HepG2 (cell line): Measurements from ENCODE around the gene MAN2C1. TPM values are rescaled to one million over a fixed set of nuclear protein-coding genes. Genes with fewer than 3 reads are reported as not detected.
A peak's percentile ranks its signal among the peaks of the same experiment; 100 is the strongest.

Experiments
- AGO2 ChIP-seq: fragments of 200-400 bp; formaldehyde crosslinking; optimal IDR thresholded peaks from 2 replicates; pipeline ENCODE3; 2017; ENCODE audit warnings: mild to moderate bottlenecking, low read depth, low read length, moderate library complexity
- BCL6 ChIP-seq: IDR thresholded peaks from 2 replicates; pipeline ENCODE4 v1.6.1; 2016; ENCODE audit warnings: missing genetic modification reagents, missing compliant biosample characterization
- FIP1L1 ChIP-seq: fragments of 200-400 bp; formaldehyde crosslinking; IDR thresholded peaks from 2 replicates; pipeline ENCODE4 v1.6.1; 2018; ENCODE audit warnings: low read depth, mild to moderate bottlenecking, low read length, moderate library complexity, borderline replicate concordance; ENCODE audit not compliant: insufficient read depth
- HMGXB4 ChIP-seq, 2 experiments: sonication (generic) in 1 of 2; formaldehyde crosslinking in 1 of 2; IDR thresholded peaks; 2 replicates each; pipeline versions ENCODE4 v1.4.0 to v1.6.1; 2018 to 2020; ENCODE audit warnings: missing genetic modification reagents in 2 of 2, borderline replicate concordance in 1 of 2, low read depth in 1 of 2, mild to moderate bottlenecking in 1 of 2, missing biosample characterization in 1 of 2
- JUN ChIP-seq: sonication (generic); formaldehyde crosslinking; IDR thresholded peaks from 2 replicates; pipeline ENCODE4 v1.4.0; 2020; ENCODE audit warnings: mild to moderate bottlenecking, missing genetic modification reagents
- MEIS2 ChIP-seq: sonication (generic); formaldehyde crosslinking; IDR thresholded peaks from 2 replicates; pipeline ENCODE4 v1.9.0; 2021; ENCODE audit warnings: mild to moderate bottlenecking, missing genetic modification reagents
- MIER3 ChIP-seq: IDR thresholded peaks from 2 replicates; pipeline ENCODE4 v1.6.1; 2016; ENCODE audit warnings: missing compliant biosample characterization, borderline replicate concordance
- PAXIP1 ChIP-seq: sonication (generic); formaldehyde crosslinking; conservative IDR thresholded peaks from 2 replicates; pipeline ENCODE4 v1.4.0; 2020; ENCODE audit warnings: mild to moderate bottlenecking, missing genetic modification reagents, moderate library complexity
- SNAPC4 ChIP-seq: sonication (generic); formaldehyde crosslinking; IDR thresholded peaks from 2 replicates; pipeline ENCODE4 v1.4.0; 2020; ENCODE audit warnings: mild to moderate bottlenecking, missing genetic modification reagents
- ZFP90 ChIP-seq: sonication (generic); formaldehyde crosslinking; IDR thresholded peaks from 2 replicates; pipeline ENCODE4 v1.8.0; 2022; ENCODE audit warnings: missing genetic modification reagents, mild to moderate bottlenecking, inconsistent platforms, borderline replicate concordance
- ZNF264 ChIP-seq: sonication (generic); formaldehyde crosslinking; IDR thresholded peaks from 2 replicates; pipeline ENCODE4 v1.4.0; 2020; ENCODE audit warnings: missing genetic modification reagents
- ZNF567 ChIP-seq: sonication (generic); formaldehyde crosslinking; IDR thresholded peaks from 2 replicates; pipeline ENCODE4 v1.8.1; 2023; ENCODE audit warnings: mild to moderate bottlenecking, missing genetic modification reagents, borderline replicate concordance
- ZNF670 ChIP-seq: sonication (generic); formaldehyde crosslinking; IDR thresholded peaks from 2 replicates; pipeline ENCODE4 v1.8.0; 2022; ENCODE audit warnings: mild to moderate bottlenecking, missing genetic modification reagents, borderline replicate concordance
- ZNF766 ChIP-seq: sonication (generic); formaldehyde crosslinking; IDR thresholded peaks from 2 replicates; pipeline ENCODE4 v1.5.0; 2020; ENCODE audit warnings: missing genetic modification reagents, borderline replicate concordance
- polyA plus RNA-seq, 8 experiments: library from polyadenylated mRNA; depleted of rRNA in 3 of 8; stranded (reverse) in 7 of 8; unstranded in 1 of 8; fragments of >200 nt; fragmentation: Illumina TruSeq in 4 of 8; extraction: Trizol in 4 of 8; gene quantifications; 2 replicates each; pipeline versions ENCODE4 v1.2.1 to v1.2.3, GENCODE V29; 2011 to 2016; ENCODE audit warnings: low read depth in 4 of 8, missing spikeins in 1 of 8, mixed read lengths in 1 of 8; ENCODE audit not compliant: insufficient read depth in 1 of 8
- total RNA-seq, 5 experiments: library from RNA; depleted of rRNA; stranded (reverse); fragments of >200 nt; fragmentation: Illumina TruSeq; extraction: Trizol; gene quantifications; 2 replicates each; pipeline ENCODE4 v1.2.3, GENCODE V29; 2016; ENCODE audit warnings: low read depth in 1 of 5
- TF ChIP-seq, protein P1 (sequence below): sonication (generic); formaldehyde crosslinking; IDR thresholded peaks from 2 replicates; pipeline ENCODE4 v1.4.0; 2020; ENCODE audit warnings: missing genetic modification reagents
- TF ChIP-seq, protein P2 (sequence below): IDR thresholded peaks from 2 replicates; pipeline ENCODE4 v1.6.1; 2016; ENCODE audit warnings: mild to moderate bottlenecking, missing biosample characterization, missing genetic modification reagents

The MAN2C1 gene
- total and polyA plus RNA-seq, 2 of the 13 experiments (the other 11 are each of a cell fraction or from before 2014, with no cell fraction given) = 62.6 to 71.0 TPM

- TF ChIP-seq ZNF264 (CRISPR knock-in tag) = no peak
- peak in 1 of 2 experiments; percentile 13; a peak in 1 of 4 replicates for TF ChIP-seq HMGXB4 (CRISPR knock-in tag; IDR thresholded peaks at IDR 0.05; ENCODE audit: borderline replicate concordance in 1 of 2, low read depth in 1 of 2)
- TF ChIP-seq PAXIP1 (CRISPR knock-in tag) = no peak
- no peak for TF ChIP-seq MIER3
- TF ChIP-seq BCL6 = no peak
- TF ChIP-seq ZFP90 (CRISPR knock-in tag) = no peak
- TF ChIP-seq FIP1L1 = no peak
- TF ChIP-seq ZNF567 (CRISPR knock-in tag) = no peak
- no peak for TF ChIP-seq ZNF670 (CRISPR knock-in tag)
- TF ChIP-seq JUN (CRISPR knock-in tag) = no peak
- TF ChIP-seq, protein P1, sequence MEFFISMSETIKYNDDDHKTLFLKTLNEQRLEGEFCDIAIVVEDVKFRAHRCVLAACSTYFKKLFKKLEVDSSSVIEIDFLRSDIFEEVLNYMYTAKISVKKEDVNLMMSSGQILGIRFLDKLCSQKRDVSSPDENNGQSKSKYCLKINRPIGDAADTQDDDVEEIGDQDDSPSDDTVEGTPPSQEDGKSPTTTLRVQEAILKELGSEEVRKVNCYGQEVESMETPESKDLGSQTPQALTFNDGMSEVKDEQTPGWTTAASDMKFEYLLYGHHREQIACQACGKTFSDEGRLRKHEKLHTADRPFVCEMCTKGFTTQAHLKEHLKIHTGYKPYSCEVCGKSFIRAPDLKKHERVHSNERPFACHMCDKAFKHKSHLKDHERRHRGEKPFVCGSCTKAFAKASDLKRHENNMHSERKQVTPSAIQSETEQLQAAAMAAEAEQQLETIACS (CRISPR knock-in tag) = 0 out of 2 replicates have a peak, but pooled peaks have one; percentile 6
- 0 out of 2 replicates have a peak, but pooled peaks have one; percentile 8 for TF ChIP-seq MEIS2
- 0 out of 2 replicates have a peak, but pooled peaks have one; percentile 24 for TF ChIP-seq SNAPC4 (CRISPR knock-in tag)
- TF ChIP-seq ZNF766 (CRISPR knock-in tag) = no peak
- TF ChIP-seq AGO2 = peak; percentile 11
- TF ChIP-seq, protein P2, sequence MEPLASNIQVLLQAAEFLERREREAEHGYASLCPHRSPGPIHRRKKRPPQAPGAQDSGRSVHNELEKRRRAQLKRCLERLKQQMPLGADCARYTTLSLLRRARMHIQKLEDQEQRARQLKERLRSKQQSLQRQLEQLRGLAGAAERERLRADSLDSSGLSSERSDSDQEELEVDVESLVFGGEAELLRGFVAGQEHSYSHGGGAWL (CRISPR knock-in tag) = 0 out of 2 replicates have a peak, but pooled peaks have one; percentile 21
Measured at GRCh38 chr15:75348034-75348561, 20.3 kb downstream of the MAN2C1 start (continued).
